GM12878 (cell line): ENCODE measurements around the gene CYBB. TPM values are rescaled to one million over a fixed set of nuclear protein-coding genes. Genes with fewer than 3 reads are reported as not detected.
A peak's percentile ranks its signal among the peaks of the same experiment; 100 is the strongest.

Source experiments
- ATAC-seq: fragments of 200-7000 bp; cut with Tn5 transposase; 3 replicates; pipeline ENCODE4 v1.9.1; 2020; ENCODE audit warnings: mild to moderate bottlenecking, moderate library complexity
- BruUV-seq: library from RNA; stranded (reverse); fragments of 400-500 nt; replicated peaks from 2 replicates; lab custom pipeline; 2021; lab: Mats Ljungman, UMichigan
- CTCF ChIA-PET: fragments of 300-600 bp; sonication (Branson Sonifier 250); formaldehyde crosslinking; extraction: SDS; loops from one replicate; lab custom pipeline; 2021; ENCODE audit warnings: inconsistent platforms; lab: Yijun Ruan, JAX
- POLR2A ChIA-PET: fragments of 350-600 bp; formaldehyde crosslinking; extraction: SDS; loops from one replicate; lab custom pipeline; 2021; ENCODE audit warnings: inconsistent platforms; lab: Charles Lee
- RAD21 ChIA-PET: fragments of 300-600 bp; sonication (Branson Sonifier 250); formaldehyde crosslinking; loops from one replicate; lab custom pipeline; 2023; ENCODE audit warnings: antibody characterized with exemption; ENCODE audit not compliant: unreplicated experiment; lab: Charles Lee
- SMC1A ChIA-PET: fragments of 300-600 bp; sonication (Branson Sonifier 250); formaldehyde crosslinking; loops from one replicate; lab custom pipeline; 2023; ENCODE audit not compliant: unreplicated experiment, uncharacterized antibody; lab: Charles Lee
- DNase-seq: peaks from one replicate; pipeline ENCODE4 v3.0.0-alpha.2; 2011; ENCODE audit warnings: low read depth, low spot score
- FAIRE-seq: peaks from 3 replicates; lab custom pipeline; 2011; peaks lifted over from hg19 to GRCh38; lab: Jason Lieb, UNC
- H2AFZ ChIP-seq: 2 replicates; pipeline ENCODE4 v1.6.0; 2011; ENCODE audit warnings: low read depth, low read length, control low read depth; ENCODE audit not compliant: control insufficient read depth
- H3K27ac ChIP-seq: 2 replicates; pipeline ENCODE4 v1.5.1; 2011; ENCODE audit warnings: control low read depth; ENCODE audit not compliant: control insufficient read depth, insufficient read depth
- H3K27me3 ChIP-seq, 2 experiments: replicated peaks in 1 of 2; 2 replicates each; pipeline versions ENCODE4 v1.6.0 to v1.6.1; 2011; ENCODE audit warnings: low read length in 1 of 2; ENCODE audit not compliant: control insufficient read depth in 2 of 2, insufficient read depth in 2 of 2
- H3K36me3 ChIP-seq, 2 experiments: 2 replicates each; pipeline ENCODE4 v1.5.1; 2011; ENCODE audit warnings: low read length in 1 of 2; ENCODE audit not compliant: control insufficient read depth in 2 of 2, insufficient read depth in 2 of 2
- H3K4me1 ChIP-seq: 2 replicates; pipeline ENCODE4 v1.6.1; 2011; ENCODE audit warnings: mild to moderate bottlenecking, low read length, moderate library complexity, mixed read lengths; ENCODE audit not compliant: control insufficient read depth, insufficient read depth
- H3K4me2 ChIP-seq: 2 replicates; pipeline ENCODE4 v1.6.0; 2011; ENCODE audit warnings: control low read depth; ENCODE audit not compliant: control insufficient read depth, insufficient read depth
- H3K4me3 ChIP-seq: fragments of 200-600 bp; sonication (generic); 2 replicates; pipeline ENCODE4 v1.5.1; 2016
- H3K79me2 ChIP-seq: 2 replicates; pipeline ENCODE4 v1.6.0; 2011; ENCODE audit warnings: low read length; ENCODE audit not compliant: control insufficient read depth, insufficient read depth
- H3K9ac ChIP-seq: 2 replicates; pipeline ENCODE4 v1.8.0; 2011; ENCODE audit warnings: low read length, control low read depth, mixed read lengths; ENCODE audit not compliant: control insufficient read depth, insufficient read depth
- H3K9me3 ChIP-seq: replicated peaks from 3 replicates; pipeline ENCODE4 v1.5.1; 2011; ENCODE audit warnings: mild to moderate bottlenecking, low read length; ENCODE audit not compliant: control insufficient read depth, insufficient read depth
- H4K20me1 ChIP-seq: 2 replicates; pipeline ENCODE4 v1.6.0; 2011; ENCODE audit not compliant: control insufficient read depth, insufficient read depth
- ATF7 ChIP-seq: fragments of 450-650 bp; IDR thresholded peaks from 2 replicates; pipeline ENCODE4 v1.6.1; 2016; ENCODE audit warnings: low read depth, mild to moderate bottlenecking
- BHLHE40 ChIP-seq, 2 experiments: fragments of 450-650 bp in 1 of 2; IDR thresholded peaks; 2 replicates each; pipeline ENCODE4 v1.6.1; 2011 to 2017; ENCODE audit warnings: low read depth in 2 of 2, borderline replicate concordance in 1 of 2, improper control_type of control experiment in 1 of 2, low read length in 1 of 2, mild to moderate bottlenecking in 1 of 2
- CBX3 ChIP-seq: fragments of 200-600 bp; sonication (generic); IDR thresholded peaks from 2 replicates; pipeline ENCODE4 v1.6.1; 2016; ENCODE audit warnings: low read depth, borderline replicate concordance
- DPF2 ChIP-seq: fragments of 450-650 bp; IDR thresholded peaks from 2 replicates; pipeline ENCODE4 v1.6.1; 2017; ENCODE audit warnings: mild to moderate bottlenecking
- EGR1 ChIP-seq, 2 experiments: IDR thresholded peaks; 1 replicate in 1 of 2; 2 replicates in 1 of 2; pipeline ENCODE4 v1.6.1; 2011 to 2012; ENCODE audit warnings: low read depth in 2 of 2, low read length in 2 of 2, borderline replicate concordance in 1 of 2, mild to moderate bottlenecking in 1 of 2, moderate library complexity in 1 of 2
- HDGF ChIP-seq: fragments of 450-650 bp; IDR thresholded peaks from 2 replicates; pipeline ENCODE4 v1.6.1; 2016; ENCODE audit warnings: antibody characterized with exemption
- KAT2A ChIP-seq: conservative IDR thresholded peaks from 2 replicates; pipeline ENCODE4 v1.6.1; 2011; ENCODE audit warnings: low read depth, low read length; ENCODE audit not compliant: control insufficient read depth
- NFXL1 ChIP-seq: fragments of 450-650 bp; IDR thresholded peaks from 2 replicates; pipeline ENCODE4 v1.6.1; 2017; ENCODE audit warnings: antibody characterized with exemption, mild to moderate bottlenecking, borderline replicate concordance
- PBX3 ChIP-seq: IDR thresholded peaks from 2 replicates; pipeline ENCODE4 v1.6.1; 2011; ENCODE audit warnings: mild to moderate bottlenecking, low read depth, low read length, moderate library complexity; ENCODE audit not compliant: insufficient replicate concordance
- SUZ12 ChIP-seq: fragments of 200-600 bp; sonication (generic); IDR thresholded peaks from one replicate; pipeline ENCODE4 v1.6.1; 2018; ENCODE audit warnings: antibody characterized with exemption, mild to moderate bottlenecking; ENCODE audit not compliant: unreplicated experiment
- YBX1 ChIP-seq: fragments of 450-650 bp; IDR thresholded peaks from 2 replicates; pipeline ENCODE4 v1.6.1; 2016; ENCODE audit warnings: antibody characterized with exemption
- ZSCAN29 ChIP-seq: fragments of 450-650 bp; IDR thresholded peaks from 2 replicates; pipeline ENCODE4 v1.6.1; 2017; ENCODE audit warnings: mild to moderate bottlenecking, moderate library complexity
- ZZZ3 ChIP-seq: IDR thresholded peaks from 2 replicates; pipeline ENCODE4 v1.6.1; 2011; ENCODE audit warnings: low read depth; ENCODE audit not compliant: control insufficient read depth, insufficient read length
- WGBS: methylation state at CpG from one replicate; pipeline ENCODE4 v1.1.6; 2016; ENCODE audit warnings: low lambda C conversion rate; ENCODE audit not compliant: insufficient replicate concordance, insufficient coverage; ENCODE audit errors: missing lambda C conversion rate; 5-methylcytosine and 5-hydroxymethylcytosine counted together
- in situ Hi-C: fragments of 300-500 bp; cut with MboI; formaldehyde crosslinking; loops from 9 replicates; pipeline ENCODE4 v1.14.3; 2018; ENCODE audit warnings: mixed read lengths
- intact Hi-C: fragments of 100-400 bp; cut with micrococcal nuclease; formaldehyde crosslinking; loops from one replicate; pipeline ENCODE4 v1.14.2; 2022; ENCODE audit not compliant: unreplicated experiment
- polyA plus RNA-seq, 11 experiments: library from polyadenylated mRNA; depleted of rRNA in 4 of 11; unstranded in 6 of 11; stranded (reverse) in 5 of 11; fragments of >200 nt; fragmentation: Nextera tagmentation in 4 of 11; fragmentation: Illumina TruSeq in 1 of 11; extraction: Ambion mirVana in 4 of 11; extraction: Trizol in 1 of 11; gene quantifications; 1 replicate in 1 of 11; 2 replicates in 10 of 11; pipeline versions ENCODE4 v1.2.1 to v1.2.3, GENCODE V29; 2011 to 2016; ENCODE audit warnings: inconsistent platforms in 2 of 11, missing spikeins in 2 of 11, low read depth in 1 of 11
- total RNA-seq, 4 experiments: library from RNA; depleted of rRNA in 3 of 4; stranded (reverse); fragments of >200 nt in 3 of 4; fragmentation: Illumina TruSeq in 1 of 4; extraction: Trizol in 1 of 4; gene quantifications; 2 replicates each; pipeline versions ENCODE4 v1.2.1 to v1.2.3, GENCODE V29; 2013 to 2021

Gene CYBB
- total and polyA plus RNA-seq, 10 of the 15 experiments (the other 5 are each of a cell fraction or from before 2014, with no cell fraction given) = 6.2 to 73.9 (median 24.8) TPM

DNA sequence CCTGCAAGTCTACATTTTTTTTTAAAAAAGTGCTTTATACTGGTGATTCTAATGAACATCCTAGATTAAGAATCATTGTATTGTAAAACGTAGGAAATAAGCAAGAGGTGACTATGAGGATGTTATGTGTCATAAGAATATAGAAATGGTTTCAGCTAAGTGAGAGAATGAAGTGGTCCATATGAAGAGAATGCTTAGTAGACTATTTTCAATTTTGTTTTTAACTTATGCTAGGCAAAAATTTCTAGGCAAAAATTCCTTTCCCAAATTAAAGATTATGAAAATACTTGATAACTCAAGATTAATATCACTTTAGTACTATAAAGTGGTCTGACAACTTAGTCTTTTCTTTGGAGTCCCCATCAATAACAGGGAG is 66.7 kb downstream of the CYBB start:
- no peak overlapping the region for H3K27ac ChIP-seq
- SMC1A ChIA-PET = interaction anchor here (1.1 to 1.4 kb wide), 4 partner anchors 10 to 100 kb away, joined by 3 to 4 read pairs (median 4); no protein-coding TSS in a partner anchor
- POLR2A ChIA-PET = interaction anchor here (0.7 kb wide), 1 partner anchor 12 kb away, joined by 3 read pairs; no protein-coding TSS in a partner anchor
- peak overlapping the region; percentile 60 for H3K4me2 ChIP-seq
- intact Hi-C loops (no loop called here), in situ Hi-C loops (loop anchor here (25.0 kb wide), 1 partner anchor 359 kb away; no protein-coding TSS in a partner anchor)
- BruUV-seq = no TSS peak
- ATAC-seq (no peak), DNase-seq (no peak), FAIRE-seq (peak; percentile 49)
- no peaks in the 10 kb centered on the region for H3K79me2 ChIP-seq
- CTCF ChIA-PET = interaction anchor here (0.7 to 1.6 kb wide), 3 partner anchors 17 to 101 kb away, joined by 3 to 6 read pairs (median 3); no protein-coding TSS in a partner anchor
- 0% methylated on average over 1 of the region's 1 CpG for WGBS
- H4K20me1 ChIP-seq = no peaks in the 10 kb centered on the region
- peak overlapping the region; percentile 93 for H2AFZ ChIP-seq
- no peaks in the 10 kb centered on the region for H3K36me3 ChIP-seq
- RAD21 ChIA-PET = interaction anchor here (0.8 to 1.0 kb wide), 2 partner anchors 66 to 321 kb away, joined by 3 read pairs; no protein-coding TSS in a partner anchor
- H3K27me3 ChIP-seq = no peaks in the 10 kb centered on the region
- H3K9ac ChIP-seq = no peak overlapping the region; the same call in 1 of the 2 replicates
- peak overlapping the region; percentile 81 for H3K4me3 ChIP-seq
- no peak for TF ChIP-seq ZZZ3
- no peaks in the 10 kb centered on the region for H3K4me1 ChIP-seq
- H3K9me3 ChIP-seq = no peaks in the 10 kb centered on the region

DNA sequence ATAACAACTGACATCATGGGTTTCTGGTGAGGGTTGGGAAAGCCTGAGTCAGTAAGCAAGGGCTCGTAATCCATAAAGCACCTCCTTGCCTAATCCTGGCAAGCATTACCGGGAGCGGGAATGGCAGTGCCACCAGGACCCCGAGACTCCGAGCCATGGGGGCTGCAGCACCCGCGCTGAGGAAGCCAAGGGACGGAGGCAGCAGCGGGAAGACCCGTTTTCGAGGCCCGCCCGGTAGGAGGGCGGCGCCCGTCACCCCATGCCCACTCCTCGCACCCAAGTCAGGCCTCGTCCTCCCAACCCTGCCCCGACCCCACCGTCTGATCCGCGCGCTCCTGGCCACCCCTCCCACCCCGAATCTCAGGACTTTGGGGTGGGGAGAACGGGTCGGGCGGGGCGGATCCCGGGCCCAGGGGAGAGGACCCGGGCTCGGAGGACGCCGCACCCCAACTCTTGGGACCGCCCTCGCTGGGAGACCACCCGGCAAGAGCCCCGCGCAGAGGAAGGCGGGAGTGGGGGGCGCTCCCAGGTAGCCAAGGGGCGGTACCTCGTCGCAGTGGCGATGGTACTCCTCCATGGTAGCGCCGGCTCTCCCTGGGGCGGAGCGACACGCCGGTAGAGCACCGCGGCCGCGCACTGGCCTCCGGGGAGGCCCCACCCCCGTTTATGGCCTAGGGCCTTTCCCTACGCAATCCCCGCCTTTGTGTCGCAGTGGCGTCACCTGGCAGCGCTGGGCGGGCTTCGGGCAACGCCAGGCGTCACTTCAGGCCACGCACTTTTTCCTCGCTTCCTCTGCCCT is 67.3 kb downstream of the CYBB start, which contains the start of gene DYNLT3:
DYNLT3 (minus strand) TSS at position 638 of the 799 bp plus-strand sequence; CDS start at position 577, 61 bp downstream.
- Histone ChIP-seq H3K9ac (peak within 1 kb of the TSS; percentile 47), H3K4me2 (peak within 1 kb of the TSS; percentile 66), H4K20me1 (no peaks in the 10 kb centered on the region), H3K4me1 (no peaks in the 10 kb centered on the region), H3K27ac (peak within 1 kb of the TSS; percentile 46; the same call in 1 of the 2 replicates), H3K9me3 (no peaks in the 10 kb centered on the region), H3K27me3 (no peaks in the 10 kb centered on the region), H3K36me3 (no peaks in the 10 kb centered on the region), H3K79me2 (no peaks in the 10 kb centered on the region), H2AFZ (peak within 1 kb of the TSS; percentile 93), H3K4me3 (peak within 1 kb of the TSS; percentile 81)
- BruUV-seq = no TSS peak
- intact Hi-C loops = no loop called here
- 42% methylated on average over 50 of the region's 67 CpGs for WGBS
- DNase-seq = peak; percentile 39
- ChIA-PET CTCF (interaction anchor here (1.0 to 1.6 kb wide), 3 partner anchors 19 to 102 kb away, joined by 3 to 6 read pairs (median 4); no protein-coding TSS in a partner anchor), SMC1A (interaction anchor here (1.1 to 1.4 kb wide), 3 partner anchors 11 to 101 kb away, joined by 3 to 4 read pairs (median 4); no protein-coding TSS in a partner anchor), RAD21 (no interaction called here), POLR2A (no interaction called here)
- in situ Hi-C loops = loop anchor here (25.0 kb wide), 1 partner anchor 360 kb away; no protein-coding TSS in a partner anchor
- peak; percentile 99 for ATAC-seq
- no peak for FAIRE-seq
- TF ChIP-seq BHLHE40 (IDR thresholded peaks at IDR 0.05; ENCODE audit: borderline replicate concordance in 1 of 2, low read depth in 2 of 2, low read length in 1 of 2) = peak in 1 of 2 experiments; percentile 16; a peak in 1 of 4 replicates
- no peak for TF ChIP-seq ZSCAN29
- no peak for TF ChIP-seq EGR1 (IDR thresholded peaks at IDR 0.05; ENCODE audit: borderline replicate concordance in 1 of 2, low read depth in 2 of 2, low read length in 2 of 2)
- peak; percentile 61 for TF ChIP-seq ATF7
- peak; percentile 23; the same call in 1 of the 2 replicates for TF ChIP-seq HDGF
- TF ChIP-seq DPF2 = 0 out of 2 replicates have a peak, but pooled peaks have one; percentile 19
- TF ChIP-seq PBX3 = no peak
- no peak for TF ChIP-seq YBX1
- no peak for TF ChIP-seq KAT2A
- no peak for TF ChIP-seq CBX3
- TF ChIP-seq SUZ12 = no peak
- TF ChIP-seq NFXL1 = no peak
